Measurements from ENCODE around the gene PKHD1.

PKHD1 gene

GRCh38 chr6:51675020-51675921 is 412.1 kb downstream of the PKHD1 start:
- DNase-seq, result no peak

- DNase-seq, result no peak
Measured at GRCh38 chr6:51663525-51663924, 423.9 kb downstream of the PKHD1 start.

GRCh38 chr6:51660767-51661166 is 426.6 kb downstream of the PKHD1 start:
- no peak for DNase-seq

- no peak for DNase-seq
Measured at GRCh38 chr6:51657491-51657890, 429.9 kb downstream of the PKHD1 start.

GRCh38 chr6:51655517-51655916 is 431.9 kb downstream of the PKHD1 start:
- DNase-seq, result no peak

GRCh38 chr6:51654647-51655046 is 432.8 kb downstream of the PKHD1 start:
- no peak for DNase-seq

- no peak for DNase-seq
Measured at GRCh38 chr6:51651132-51651817, 436.1 kb downstream of the PKHD1 start.

GRCh38 chr6:51648774-51649173 is 438.6 kb downstream of the PKHD1 start:
- DNase-seq, result no peak

GRCh38 chr6:51648236-51648635 is 439.2 kb downstream of the PKHD1 start:
- DNase-seq, result no peak

- no peak for DNase-seq
Measured at GRCh38 chr6:51644426-51644825, 443.0 kb downstream of the PKHD1 start.

- DNase-seq, result no peak
Measured at GRCh38 chr6:51640021-51640420, 447.4 kb downstream of the PKHD1 start.

- no peak for DNase-seq
Measured at GRCh38 chr6:51633424-51633823, 454.0 kb downstream of the PKHD1 start.

GRCh38 chr6:51630011-51630410 is 457.4 kb downstream of the PKHD1 start:
- DNase-seq, result no peak

GRCh38 chr6:51626391-51626790 is 461.0 kb downstream of the PKHD1 start:
- no peak for DNase-seq

GRCh38 chr6:51625566-51625965 is 461.8 kb downstream of the PKHD1 start:
- DNase-seq, result no peak

GRCh38 chr6:51620971-51621370 is 466.4 kb downstream of the PKHD1 start:
- no peak for DNase-seq

- DNase-seq, result no peak
Measured at GRCh38 chr6:51619042-51619799, 468.2 kb downstream of the PKHD1 start.

- no peak for DNase-seq
Measured at GRCh38 chr6:51618563-51618962, 468.9 kb downstream of the PKHD1 start.

GRCh38 chr6:51617751-51618150 is 469.7 kb downstream of the PKHD1 start:
- no peak for DNase-seq

GRCh38 chr6:51616243-51616642 is 471.2 kb downstream of the PKHD1 start:
- DNase-seq, result no peak

GRCh38 chr6:51614725-51615124 is 472.7 kb downstream of the PKHD1 start:
- DNase-seq, result no peak

GRCh38 chr6:51613558-51613957 is 473.9 kb downstream of the PKHD1 start:
- DNase-seq, result no peak

GRCh38 chr6:51608932-51609331 is 478.5 kb downstream of the PKHD1 start:
- DNase-seq, result no peak

GRCh38 chr6:51608383-51608782 is 479.0 kb downstream of the PKHD1 start:
- DNase-seq, result no peak
